Activated T-cell treated with anti-CD3 and anti-CD28 coated beads, Interleukin-2, amount 50 U/mL, for 48 hours (primary cell): ENCODE results near the gene RBM15.
A peak's percentile ranks its signal among the peaks of the same experiment; 100 is the strongest.

Experiments
- DNase-seq, 2 experiments: peaks; one replicate each; pipeline ENCODE4 v3.0.0-alpha.2; 2020

RBM15 gene

GRCh38 chr1:110321846-110322245, 17.3 kb upstream of the RBM15 start:
- no peak for DNase-seq

- DNase-seq = no peak
Observed at GRCh38 chr1:110324667-110325066, 14.5 kb upstream of the RBM15 start.

- DNase-seq = no peak
Observed at GRCh38 chr1:110326826-110327225, 12.4 kb upstream of the RBM15 start.

- no peak for DNase-seq
Observed at GRCh38 chr1:110328274-110328673, 10.9 kb upstream of the RBM15 start.

GRCh38 chr1:110328700-110329099, 10.5 kb upstream of the RBM15 start:
- DNase-seq = no peak

- no peak for DNase-seq
Observed at GRCh38 chr1:110335265-110335664, 3.9 kb upstream of the RBM15 start.

- DNase-seq = no peak
Observed at GRCh38 chr1:110336300-110337039, 2.7 kb upstream of the RBM15 start.

- DNase-seq = peak; percentile 62 to 67
Observed at GRCh38 chr1:110337704-110338308, 1.4 kb upstream of the RBM15 start.

- DNase-seq = peak; percentile 95
Observed at GRCh38 chr1:110338309-110338885, 780 bp upstream of the RBM15 start.

- DNase-seq = peak; percentile 74 to 76
Observed at GRCh38 chr1:110339407-110340206, 430 bp downstream of the RBM15 start.

- DNase-seq = no peak
Observed at GRCh38 chr1:110340207-110340468, 961 bp downstream of the RBM15 start.

- DNase-seq = no peak
Observed at GRCh38 chr1:110341146-110341871, 2.1 kb downstream of the RBM15 start.

GRCh38 chr1:110341872-110342331, 2.7 kb downstream of the RBM15 start:
- no peak for DNase-seq

- no peak for DNase-seq
Observed at GRCh38 chr1:110343249-110343648, 4.1 kb downstream of the RBM15 start.

- DNase-seq = no peak
Observed at GRCh38 chr1:110344152-110344551, 5.0 kb downstream of the RBM15 start.

- no peak for DNase-seq
Observed at GRCh38 chr1:110345480-110345879, 6.3 kb downstream of the RBM15 start.

GRCh38 chr1:110346690-110347089, 7.5 kb downstream of the RBM15 start:
- no peak for DNase-seq

GRCh38 chr1:110347182-110347893, 8.2 kb downstream of the RBM15 start:
- DNase-seq = no peak

GRCh38 chr1:110348050-110348449, 8.9 kb downstream of the RBM15 start:
- no peak for DNase-seq

GRCh38 chr1:110348771-110349170, 9.6 kb downstream of the RBM15 start:
- no peak for DNase-seq

GRCh38 chr1:110350360-110350759, 11.2 kb downstream of the RBM15 start:
- DNase-seq = no peak

GRCh38 chr1:110355321-110355720, 16.1 kb downstream of the RBM15 start:
- no peak for DNase-seq
